ENCODE results near the gene OR2V2. TPM values are rescaled to one million over a fixed set of nuclear protein-coding genes. Genes with fewer than 3 reads are reported as not detected.
A peak's percentile ranks its signal among the peaks of the same experiment; 100 is the strongest.

OR2V2 gene
- total RNA-seq, 1 experiment from 2014 or later: not detected

DNA sequence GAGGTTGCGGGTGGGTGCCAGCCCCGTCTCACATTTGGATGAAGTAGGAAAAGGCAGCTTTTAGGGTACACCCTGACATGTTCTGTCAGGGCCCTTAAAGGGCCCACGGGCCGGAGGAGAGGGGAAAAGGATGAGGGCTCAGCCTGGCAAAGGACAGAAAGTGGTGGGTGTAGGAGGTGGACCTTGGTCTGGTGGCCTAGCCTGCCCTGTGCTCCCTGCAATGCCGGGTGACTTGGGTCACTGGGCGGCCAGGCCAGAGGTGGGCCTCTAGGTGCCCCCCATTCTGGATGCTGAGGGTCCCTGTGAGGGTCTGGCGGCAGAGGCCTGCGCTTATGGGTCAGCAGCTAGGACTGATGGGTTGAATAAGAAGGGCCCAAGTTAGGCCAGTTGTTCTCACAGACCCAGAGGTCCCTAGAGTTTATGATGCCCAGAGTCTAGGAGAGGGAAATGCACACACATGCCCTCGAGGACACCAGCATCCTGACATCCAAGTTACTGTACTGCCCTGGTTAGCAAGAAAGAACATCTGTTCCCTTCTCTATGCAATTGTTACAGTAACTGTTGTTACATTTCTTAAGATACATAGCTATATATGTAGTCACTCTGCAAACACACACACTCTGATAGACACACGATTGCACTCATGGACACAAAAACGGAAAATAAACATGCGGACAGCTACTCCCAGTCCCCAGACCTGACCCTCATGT is 45.1 kb downstream of the OR2V2 start:
- H3K27me3 Mint-ChIP-seq (ENCODE audit: low read depth): peaks cover 67% of the 10 kb centered on the region
- Histone ChIP-seq H2AK5ac (ENCODE audit: insufficient read length, low read length) (no peak overlapping the region), H2BK15ac (ENCODE audit: low read depth, low read length) (no peak overlapping the region), H4K8ac (replicated peaks; ENCODE audit: insufficient read length, low read depth, low read length) (no peak overlapping the region), H4K20me1 (ENCODE audit: control insufficient read depth, insufficient read depth, insufficient read length) (no peaks in the 10 kb centered on the region), H3K79me1 (ENCODE audit: insufficient read depth, low read depth, low read length, poor library complexity, severe bottlenecking) (no peaks in the 10 kb centered on the region), H2BK5ac (ENCODE audit: insufficient read length, low read length) (no peak overlapping the region), H3K18ac (ENCODE audit: insufficient read length, low read depth, low read length) (no peak overlapping the region), H2BK120ac (ENCODE audit: low read depth, low read length, poor library complexity, severe bottlenecking) (no peak overlapping the region), H3K4me1 (ENCODE audit: insufficient read depth, low read length) (peaks cover under 1% of the 10 kb centered on the region; the same call in 1 of the 2 replicates), H3K4me2 (ENCODE audit: insufficient read depth, insufficient read length, low read length) (peak overlapping the region; percentile 46), H3K14ac (ENCODE audit: insufficient read depth, low read length) (no peak overlapping the region), H3K79me2 (ENCODE audit: insufficient read depth, low read length) (no peaks in the 10 kb centered on the region), H3K23me2 (ENCODE audit: insufficient read length, low read depth, low read length, poor library complexity, severe bottlenecking) (peaks cover 31% of the 10 kb centered on the region), H3T11ph (ENCODE audit: low read length) (no peak overlapping the region), H3K23ac (ENCODE audit: insufficient read length, low read depth, low read length) (no peak overlapping the region), H3K9ac (ENCODE audit: extremely low read depth, insufficient read length, low read length) (no peak overlapping the region), H3K4ac (ENCODE audit: low read depth, low read length) (no peak overlapping the region), H4K5ac (ENCODE audit: insufficient read length, low read depth, low read length) (no peak overlapping the region), H3K9me3 (ENCODE audit: control insufficient read depth, low read depth, low read length) (no peaks in the 10 kb centered on the region), H2BK12ac (ENCODE audit: insufficient read length, low read depth, low read length) (no peak overlapping the region), H3K56ac (ENCODE audit: insufficient read length, low read depth, low read length) (no peak overlapping the region), H3K27ac (ENCODE audit: insufficient read length, low read depth, low read length) (no peak overlapping the region), H3K27me3 (ENCODE audit: insufficient read depth, low read length) (peaks cover 16% of the 10 kb centered on the region), H2BK20ac (ENCODE audit: low read depth, low read length, poor library complexity, severe bottlenecking) (no peak overlapping the region), H4K91ac (ENCODE audit: insufficient read length, low read depth, low read length) (no peak overlapping the region), H2AFZ (ENCODE audit: low read length) (no peak overlapping the region)
- no peak for DNase-seq
- H3K27ac Mint-ChIP-seq: 0 out of 7 replicates have a peak overlapping the region, but pooled peaks of 1 of the 3 experiments have one; percentile 59
- H3K9me3 Mint-ChIP-seq: peaks cover 6 to 9% of the 10 kb centered on the region in 2 experiments; a peak in 2 of 5 replicates
- H3K4me3 Mint-ChIP-seq: peak overlapping the region; percentile 91 to 92
- TF ChIP-seq, protein P1, sequence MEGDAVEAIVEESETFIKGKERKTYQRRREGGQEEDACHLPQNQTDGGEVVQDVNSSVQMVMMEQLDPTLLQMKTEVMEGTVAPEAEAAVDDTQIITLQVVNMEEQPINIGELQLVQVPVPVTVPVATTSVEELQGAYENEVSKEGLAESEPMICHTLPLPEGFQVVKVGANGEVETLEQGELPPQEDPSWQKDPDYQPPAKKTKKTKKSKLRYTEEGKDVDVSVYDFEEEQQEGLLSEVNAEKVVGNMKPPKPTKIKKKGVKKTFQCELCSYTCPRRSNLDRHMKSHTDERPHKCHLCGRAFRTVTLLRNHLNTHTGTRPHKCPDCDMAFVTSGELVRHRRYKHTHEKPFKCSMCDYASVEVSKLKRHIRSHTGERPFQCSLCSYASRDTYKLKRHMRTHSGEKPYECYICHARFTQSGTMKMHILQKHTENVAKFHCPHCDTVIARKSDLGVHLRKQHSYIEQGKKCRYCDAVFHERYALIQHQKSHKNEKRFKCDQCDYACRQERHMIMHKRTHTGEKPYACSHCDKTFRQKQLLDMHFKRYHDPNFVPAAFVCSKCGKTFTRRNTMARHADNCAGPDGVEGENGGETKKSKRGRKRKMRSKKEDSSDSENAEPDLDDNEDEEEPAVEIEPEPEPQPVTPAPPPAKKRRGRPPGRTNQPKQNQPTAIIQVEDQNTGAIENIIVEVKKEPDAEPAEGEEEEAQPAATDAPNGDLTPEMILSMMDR (conservative IDR thresholded peaks at IDR 0.05): no peak
- no CpG with 5 or more reads among the region's 12 CpGs for WGBS (ENCODE audit: extremely low coverage, insufficient read length, low lambda C conversion rate)
- peaks cover 14 to 28% of the 10 kb centered on the region in 2 experiments for H3K4me1 Mint-ChIP-seq
- H3K36me3 Mint-ChIP-seq (ENCODE audit: insufficient read depth in 1 of 3, low read depth in 3 of 3): peaks cover 0 to 2% (median 0%) of the 10 kb centered on the region in 3 experiments; a peak in 2 of 7 replicates

Measured in H9 (cell line).